Measurements from ENCODE around the gene MTCH1.

DNA sequence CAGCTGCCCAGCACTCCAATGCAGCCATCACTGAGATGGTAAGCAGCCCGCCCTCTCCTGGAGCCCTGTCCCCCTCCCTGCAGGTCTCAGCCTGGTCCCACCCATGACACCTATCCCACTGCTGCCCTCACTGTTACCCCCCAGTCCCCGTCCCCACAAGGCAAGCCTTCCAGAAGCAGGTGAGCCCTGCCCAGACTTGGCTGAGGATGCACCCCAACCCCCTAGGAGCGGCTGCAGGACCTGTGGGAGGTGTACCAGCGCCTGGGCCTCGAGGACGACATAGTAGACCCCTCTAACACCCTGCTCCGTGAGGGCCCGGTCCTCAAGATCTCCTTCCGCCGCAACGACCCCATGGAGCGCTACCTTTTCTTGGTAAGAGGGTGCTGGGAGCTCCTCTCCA, 28.7 kb upstream of the MTCH1 start:
- no peak for TF ChIP-seq CTCF (IDR thresholded peaks at IDR 0.05 in 2 of 3, conservative IDR thresholded peaks at IDR 0.05 in 1 of 3; ENCODE audit: borderline replicate concordance in 1 of 3, insufficient read depth in 1 of 3, low read depth in 2 of 3, low read length in 2 of 3)
- TF ChIP-seq ZBTB33 (IDR thresholded peaks at IDR 0.05; ENCODE audit: extremely low read depth, insufficient replicate concordance, low read length): no peak
- no peak for TF ChIP-seq POLR2A (IDR thresholded peaks at IDR 0.05; ENCODE audit: borderline replicate concordance, extremely low read depth, insufficient read depth, insufficient read length)
- no peak for TF ChIP-seq MAX (IDR thresholded peaks at IDR 0.05)
- TF ChIP-seq TCF7L2 (IDR thresholded peaks at IDR 0.05; ENCODE audit: borderline replicate concordance, extremely low read depth, insufficient read depth, insufficient read length): no peak
- TF ChIP-seq YY1 (IDR thresholded peaks at IDR 0.05; ENCODE audit: extremely low read depth, insufficient replicate concordance, low read depth, low read length): no peak
- no peak for TF ChIP-seq SRF (IDR thresholded peaks at IDR 0.05; ENCODE audit: low read depth)
- TF ChIP-seq, protein P1, sequence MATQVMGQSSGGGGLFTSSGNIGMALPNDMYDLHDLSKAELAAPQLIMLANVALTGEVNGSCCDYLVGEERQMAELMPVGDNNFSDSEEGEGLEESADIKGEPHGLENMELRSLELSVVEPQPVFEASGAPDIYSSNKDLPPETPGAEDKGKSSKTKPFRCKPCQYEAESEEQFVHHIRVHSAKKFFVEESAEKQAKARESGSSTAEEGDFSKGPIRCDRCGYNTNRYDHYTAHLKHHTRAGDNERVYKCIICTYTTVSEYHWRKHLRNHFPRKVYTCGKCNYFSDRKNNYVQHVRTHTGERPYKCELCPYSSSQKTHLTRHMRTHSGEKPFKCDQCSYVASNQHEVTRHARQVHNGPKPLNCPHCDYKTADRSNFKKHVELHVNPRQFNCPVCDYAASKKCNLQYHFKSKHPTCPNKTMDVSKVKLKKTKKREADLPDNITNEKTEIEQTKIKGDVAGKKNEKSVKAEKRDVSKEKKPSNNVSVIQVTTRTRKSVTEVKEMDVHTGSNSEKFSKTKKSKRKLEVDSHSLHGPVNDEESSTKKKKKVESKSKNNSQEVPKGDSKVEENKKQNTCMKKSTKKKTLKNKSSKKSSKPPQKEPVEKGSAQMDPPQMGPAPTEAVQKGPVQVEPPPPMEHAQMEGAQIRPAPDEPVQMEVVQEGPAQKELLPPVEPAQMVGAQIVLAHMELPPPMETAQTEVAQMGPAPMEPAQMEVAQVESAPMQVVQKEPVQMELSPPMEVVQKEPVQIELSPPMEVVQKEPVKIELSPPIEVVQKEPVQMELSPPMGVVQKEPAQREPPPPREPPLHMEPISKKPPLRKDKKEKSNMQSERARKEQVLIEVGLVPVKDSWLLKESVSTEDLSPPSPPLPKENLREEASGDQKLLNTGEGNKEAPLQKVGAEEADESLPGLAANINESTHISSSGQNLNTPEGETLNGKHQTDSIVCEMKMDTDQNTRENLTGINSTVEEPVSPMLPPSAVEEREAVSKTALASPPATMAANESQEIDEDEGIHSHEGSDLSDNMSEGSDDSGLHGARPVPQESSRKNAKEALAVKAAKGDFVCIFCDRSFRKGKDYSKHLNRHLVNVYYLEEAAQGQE (IDR thresholded peaks at IDR 0.05; ENCODE audit: low read depth): no peak
- TF ChIP-seq EGR1 (IDR thresholded peaks at IDR 0.05; ENCODE audit: low read depth): no peak
- no peak for TF ChIP-seq POLR2AphosphoS5 (IDR thresholded peaks at IDR 0.05; ENCODE audit: low read depth, low read length)
- no peak for TF ChIP-seq EZH2 (IDR thresholded peaks at IDR 0.05)
- no peak for TF ChIP-seq ZNF274 (IDR thresholded peaks at IDR 0.05; ENCODE audit: low read depth, low read length)
- no peak for TF ChIP-seq CBX3 (IDR thresholded peaks at IDR 0.05; ENCODE audit: low read depth)

All from HCT116 (cell line).